Measurements from ENCODE around the gene GPRASP3.
"Not testable (repeated sequence)": the region's sequence is repeated elsewhere in the genome, so short reads cannot be mapped to it uniquely, and the experiment has no call there.

Gene GPRASP3, protein sequence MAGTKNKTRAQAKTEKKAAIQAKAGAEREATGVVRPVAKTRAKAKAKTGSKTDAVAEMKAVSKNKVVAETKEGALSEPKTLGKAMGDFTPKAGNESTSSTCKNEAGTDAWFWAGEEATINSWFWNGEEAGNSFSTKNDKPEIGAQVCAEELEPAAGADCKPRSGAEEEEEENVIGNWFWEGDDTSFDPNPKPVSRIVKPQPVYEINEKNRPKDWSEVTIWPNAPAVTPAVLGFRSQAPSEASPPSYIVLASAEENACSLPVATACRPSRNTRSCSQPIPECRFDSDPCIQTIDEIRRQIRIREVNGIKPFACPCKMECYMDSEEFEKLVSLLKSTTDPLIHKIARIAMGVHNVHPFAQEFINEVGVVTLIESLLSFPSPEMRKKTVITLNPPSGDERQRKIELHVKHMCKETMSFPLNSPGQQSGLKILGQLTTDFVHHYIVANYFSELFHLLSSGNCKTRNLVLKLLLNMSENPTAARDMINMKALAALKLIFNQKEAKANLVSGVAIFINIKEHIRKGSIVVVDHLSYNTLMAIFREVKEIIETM

DNA sequence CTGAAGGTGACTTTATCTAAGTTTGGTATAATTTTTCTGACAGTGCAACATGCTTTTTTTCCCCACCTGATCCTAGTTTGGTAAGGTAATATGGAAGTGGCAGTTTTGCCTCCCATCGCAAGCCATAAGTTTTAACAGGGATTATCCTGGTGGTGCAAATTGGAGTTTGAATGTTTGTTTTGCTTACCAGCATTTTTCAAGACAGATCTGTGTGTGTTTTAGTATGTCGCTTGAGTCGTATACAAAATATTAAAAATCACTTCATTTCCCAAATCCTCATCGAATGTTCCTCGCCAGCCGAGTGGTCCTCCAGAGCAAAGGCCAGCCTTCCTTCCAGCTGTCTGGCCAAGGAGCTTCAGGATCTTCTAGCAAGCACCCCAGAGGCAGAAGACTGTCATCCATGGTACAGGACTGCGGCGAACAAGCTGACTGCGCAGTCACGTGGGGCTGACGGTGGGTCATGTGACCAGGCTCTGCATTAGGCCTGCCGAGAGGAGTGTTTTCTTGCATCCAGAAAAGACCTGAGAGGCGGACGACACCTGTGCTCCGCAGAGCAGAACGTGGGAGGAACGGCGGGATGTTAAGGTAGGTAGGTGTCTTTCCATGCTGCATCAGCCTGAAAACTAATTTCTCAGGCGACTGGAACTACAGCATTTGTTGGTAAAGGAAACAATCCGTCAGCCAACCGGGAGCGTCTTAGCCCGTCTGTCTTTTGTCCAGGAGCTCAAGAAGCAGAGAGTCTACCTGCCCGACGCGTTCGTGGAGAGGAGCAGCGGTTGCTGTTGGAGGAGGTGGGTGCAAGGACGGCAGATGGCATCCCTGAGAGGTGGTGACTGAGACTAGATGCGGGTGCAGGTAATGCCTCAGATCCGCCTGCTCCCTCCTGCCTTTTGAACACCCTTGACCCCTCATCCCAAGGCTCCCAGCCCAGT, at the start of gene GPRASP3:
TSS of gene GPRASP3 (plus strand) at position 507 of the 932 bp plus-strand sequence. CDS start 28,253 bp downstream, outside the sequence.
- DNase-seq (ENCODE audit: low spot score): no peak

DNA sequence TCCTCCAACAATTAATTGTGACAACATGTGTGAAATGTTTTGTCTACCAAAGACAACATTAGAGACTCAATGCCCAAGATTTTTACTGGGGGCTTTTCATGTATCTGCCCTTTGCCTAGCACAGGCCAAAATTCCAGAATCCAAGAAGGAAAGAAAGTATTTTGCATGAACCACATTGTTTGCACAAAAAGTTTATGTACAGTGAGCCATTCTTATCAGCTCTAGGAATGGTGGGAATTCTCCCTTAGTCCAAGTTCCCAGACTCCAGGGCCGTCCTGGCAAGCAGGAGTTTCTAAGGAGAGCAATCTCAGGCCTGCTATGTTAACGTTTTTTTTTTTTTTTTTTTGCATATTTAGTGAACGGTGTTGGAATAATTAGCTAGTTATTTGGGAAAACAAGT, 47.7 kb upstream of the GPRASP3 start:
- DNase-seq (ENCODE audit: low spot score): no peak

DNA sequence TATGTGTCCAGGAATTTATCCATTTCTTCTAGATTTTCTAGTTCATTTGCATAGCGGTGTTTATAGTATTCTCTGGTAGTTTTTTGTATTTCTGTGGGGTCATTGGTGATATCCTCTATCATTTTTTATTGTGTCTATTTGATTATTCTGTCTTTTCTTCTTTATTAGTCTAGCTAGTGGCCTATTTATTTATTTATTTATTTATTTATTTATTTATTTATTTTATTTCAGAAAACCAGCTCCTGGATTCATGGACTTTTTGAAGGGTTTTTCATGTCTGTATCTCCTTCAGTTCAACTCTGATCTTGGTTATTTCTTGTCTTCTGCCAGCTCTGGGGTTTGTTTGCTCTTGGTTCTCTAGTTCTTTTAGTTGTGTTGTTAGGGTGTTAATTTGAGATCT, 43.1 kb upstream of the GPRASP3 start:
- not testable (repeated sequence) for DNase-seq (ENCODE audit: low spot score)

DNA sequence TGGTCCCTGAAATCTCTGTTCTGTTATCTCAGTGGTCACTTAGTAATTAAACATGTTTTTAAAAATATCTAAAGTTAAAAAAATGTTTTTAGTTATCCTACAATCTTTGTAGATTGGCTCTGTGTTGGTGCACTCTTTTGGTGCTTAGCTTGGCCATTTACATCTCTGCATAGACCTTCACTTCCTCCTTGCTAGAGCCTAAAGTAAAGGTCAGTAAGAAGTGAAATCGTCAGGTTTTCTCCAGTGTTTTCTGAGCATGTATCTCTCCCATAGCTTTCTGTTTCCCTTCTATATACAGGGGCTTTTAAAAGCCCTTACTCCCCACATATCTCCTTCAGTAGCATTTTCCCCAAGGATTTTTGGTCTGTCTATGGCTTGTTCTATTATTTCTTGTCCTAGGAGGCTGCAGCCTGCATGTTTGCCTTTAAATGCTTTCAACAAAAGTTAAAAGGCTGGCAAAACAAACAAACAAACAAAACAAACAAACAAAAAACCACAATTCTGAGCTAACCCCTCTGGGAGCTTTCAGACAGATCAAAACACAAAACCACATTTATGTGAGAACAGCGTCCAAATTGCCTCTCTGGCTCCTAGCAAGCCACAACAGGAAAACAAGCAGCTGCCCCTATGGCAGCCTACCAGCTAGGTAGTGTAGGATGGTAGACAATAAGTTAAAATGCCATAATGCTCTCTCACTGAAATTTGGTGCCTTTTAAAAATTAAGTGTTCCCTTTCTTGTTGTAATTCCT, 35.6 kb upstream of the GPRASP3 start:
- no peak for DNase-seq (ENCODE audit: low spot score)

DNA sequence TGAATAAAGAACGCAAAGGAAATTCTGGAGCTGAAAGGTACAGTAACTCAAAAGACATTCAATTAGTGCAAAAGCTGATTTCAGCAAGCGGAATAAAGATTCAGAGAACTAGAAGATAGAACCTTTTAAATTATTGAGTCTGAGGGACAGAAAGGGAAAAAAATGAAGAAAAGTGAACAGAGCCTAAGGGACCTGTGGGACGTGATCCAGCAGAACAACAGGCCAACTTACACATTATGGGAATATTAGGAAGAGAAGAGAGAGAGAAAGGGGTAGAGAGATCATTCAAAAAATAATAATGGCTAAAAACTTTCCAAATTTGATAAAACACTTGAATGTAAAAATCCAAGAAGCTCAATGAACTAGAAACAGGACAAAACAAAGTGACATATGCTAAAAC, 25.8 kb upstream of the GPRASP3 start:
- DNase-seq (ENCODE audit: low spot score): no peak

DNA sequence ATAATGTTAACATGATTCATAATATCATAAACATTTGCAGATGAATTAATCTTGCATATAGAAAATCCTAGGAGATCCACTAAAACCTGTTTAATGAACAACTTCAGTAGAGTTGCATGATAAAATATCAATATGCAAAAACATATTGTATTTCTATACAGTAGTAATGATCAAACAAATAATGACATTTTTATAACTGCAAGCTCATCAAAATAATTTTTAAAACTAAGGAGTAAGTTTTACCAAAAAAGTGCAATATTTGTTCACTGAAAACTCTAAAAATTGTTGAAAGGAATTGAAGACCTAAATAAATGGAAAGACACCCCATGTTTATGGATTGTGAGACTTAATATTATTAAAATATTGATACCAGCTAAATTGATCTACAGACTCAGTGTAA, 24.2 kb upstream of the GPRASP3 start:
- no peak for DNase-seq (ENCODE audit: low spot score)

DNA sequence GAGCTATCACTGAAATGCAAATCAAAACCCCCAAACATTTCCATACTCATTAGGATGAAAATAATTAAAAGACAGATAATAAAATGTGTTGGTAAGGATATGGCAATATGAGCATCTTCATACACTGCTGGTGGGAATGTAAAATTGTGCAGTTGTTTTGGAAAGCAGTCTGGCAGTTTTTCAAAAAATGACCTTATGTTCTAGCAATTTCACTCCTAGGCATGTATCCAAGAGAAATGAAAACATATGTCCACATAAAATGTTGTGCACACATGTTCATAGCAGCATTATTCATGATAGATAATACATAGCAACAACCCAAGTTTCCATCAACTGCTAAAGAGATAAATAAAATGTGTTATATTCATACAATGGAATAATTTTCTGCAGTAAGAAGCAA, 23.0 kb upstream of the GPRASP3 start:
- DNase-seq (ENCODE audit: low spot score): no peak

DNA sequence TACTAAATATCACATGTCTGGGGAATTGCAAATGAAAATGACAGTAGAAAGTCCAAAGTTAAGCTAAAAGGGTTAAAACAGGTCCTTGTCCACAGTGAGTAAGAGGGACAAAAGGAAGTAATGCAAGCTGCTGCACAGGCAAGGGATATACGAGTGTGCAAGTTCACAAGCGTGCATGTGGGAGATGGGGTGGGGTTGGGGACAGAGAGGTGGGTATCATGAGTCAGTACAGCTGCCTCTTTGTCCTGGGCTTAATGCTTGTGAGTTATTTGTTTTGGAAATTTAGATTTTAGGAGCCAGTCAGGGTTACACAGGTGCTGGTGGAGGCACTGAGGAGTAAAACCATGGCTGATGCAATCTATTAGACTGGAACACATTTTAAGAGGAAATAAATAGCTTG, 11.6 kb upstream of the GPRASP3 start:
- DNase-seq (ENCODE audit: low spot score): no peak

DNA sequence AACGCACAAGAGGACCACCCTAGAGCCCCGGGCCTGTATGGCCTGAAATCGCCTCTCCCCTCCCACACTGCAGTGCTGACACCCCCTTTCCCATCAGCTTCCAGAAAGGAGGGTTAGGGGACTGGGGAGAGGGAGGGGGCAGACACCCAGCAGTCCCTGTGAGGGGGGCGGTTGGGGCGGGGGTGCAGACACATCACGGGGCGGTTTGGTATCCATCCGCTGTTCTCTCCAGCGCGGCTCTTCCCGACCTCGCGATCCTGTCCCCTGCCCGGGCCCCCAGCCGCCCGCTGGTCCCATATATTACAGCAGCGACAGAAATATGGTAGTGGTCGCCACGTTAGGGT, 8.7 kb upstream of the GPRASP3 start:
- DNase-seq (ENCODE audit: low spot score): no peak

DNA sequence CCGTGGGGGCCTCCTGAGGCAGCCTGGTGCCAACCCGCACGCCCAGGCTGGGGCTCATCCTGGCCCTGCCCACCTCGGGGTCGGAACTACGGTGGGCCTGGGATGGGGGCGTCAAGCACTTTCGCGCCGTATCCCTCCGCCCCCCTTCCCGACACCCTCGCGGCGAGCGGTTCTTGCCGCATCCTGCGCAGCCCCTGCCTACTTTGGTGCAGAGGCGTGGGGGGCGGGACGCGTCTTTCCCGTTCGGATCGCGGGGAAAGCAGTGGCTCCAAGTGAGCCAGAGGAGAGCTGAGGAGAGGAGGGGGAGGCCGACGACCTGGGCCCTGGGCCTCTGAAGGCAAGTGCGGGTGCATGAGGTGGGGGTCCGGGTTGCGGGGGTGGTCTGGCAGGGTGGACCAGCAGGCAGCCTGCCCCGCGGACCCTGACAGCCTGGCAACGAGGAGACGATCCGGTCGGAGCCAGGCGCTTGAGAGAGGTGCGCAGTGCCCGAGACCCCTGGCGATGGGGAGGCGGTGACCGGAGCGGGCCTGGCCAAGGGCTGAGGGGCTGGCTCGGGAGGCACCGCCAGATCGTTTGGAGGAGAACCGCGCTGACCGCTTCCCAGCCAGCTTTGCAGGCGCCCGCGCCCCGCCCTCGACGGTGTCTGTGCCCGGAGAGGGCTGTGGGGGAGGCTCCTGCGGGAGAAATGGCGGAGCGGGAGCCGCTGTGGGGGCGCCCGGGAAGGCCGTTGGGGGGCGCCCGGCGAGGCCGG, 8.2 kb upstream of the GPRASP3 start, which contains the start of gene GPRASP2:
TSS of gene GPRASP2 (plus strand) at position 233 of the 751 bp plus-strand sequence. CDS start 2,422 bp downstream, outside the sequence.
- peak; percentile 56 for DNase-seq (ENCODE audit: low spot score)

DNA sequence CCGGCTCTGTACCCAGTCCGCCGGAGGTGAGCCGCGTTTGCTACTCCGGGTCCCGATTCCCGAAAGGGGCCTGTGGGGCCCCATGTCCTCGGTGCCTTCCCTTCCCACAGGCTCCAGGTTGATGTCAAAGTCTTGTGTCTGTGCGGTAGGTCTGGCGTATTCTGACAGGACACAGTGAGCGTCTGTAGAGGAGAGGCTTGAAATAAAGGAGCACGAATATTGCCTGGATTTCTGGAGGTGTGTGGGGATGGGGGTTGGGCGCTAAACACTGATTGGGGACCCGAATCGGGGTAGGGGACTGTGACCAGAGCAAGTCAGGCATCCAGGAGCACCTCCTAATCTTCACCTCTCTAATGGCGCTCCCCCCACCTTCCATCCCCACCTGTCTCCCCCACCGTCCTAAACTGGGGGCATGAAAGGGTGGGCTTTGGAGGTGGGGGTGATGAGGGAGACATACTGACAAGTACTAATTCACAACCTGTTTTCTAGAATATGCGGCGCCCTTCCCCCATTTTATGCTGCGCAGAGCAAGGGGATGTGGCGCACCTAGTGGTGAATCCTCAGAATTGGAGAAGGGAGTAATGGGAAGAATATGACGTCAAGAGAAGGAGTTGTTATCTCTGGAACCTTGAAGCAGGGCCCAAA, 7.4 kb upstream of the GPRASP3 start:
- DNase-seq (ENCODE audit: low spot score): peak; percentile 39

DNA sequence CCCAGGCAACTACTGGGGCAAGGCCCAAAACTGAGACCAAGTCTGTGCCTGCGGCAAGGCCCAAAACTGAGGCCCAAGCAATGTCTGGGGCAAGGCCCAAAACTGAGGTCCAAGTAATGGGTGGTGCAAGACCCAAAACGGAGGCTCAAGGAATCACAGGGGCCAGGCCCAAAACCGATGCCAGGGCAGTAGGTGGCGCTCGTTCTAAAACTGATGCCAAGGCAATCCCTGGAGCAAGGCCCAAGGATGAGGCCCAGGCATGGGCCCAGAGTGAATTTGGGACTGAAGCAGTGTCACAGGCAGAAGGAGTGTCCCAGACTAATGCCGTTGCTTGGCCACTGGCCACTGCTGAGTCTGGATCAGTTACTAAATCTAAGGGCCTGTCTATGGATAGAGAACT, 5.5 kb upstream of the GPRASP3 start:
- DNase-seq (ENCODE audit: low spot score): no peak

DNA sequence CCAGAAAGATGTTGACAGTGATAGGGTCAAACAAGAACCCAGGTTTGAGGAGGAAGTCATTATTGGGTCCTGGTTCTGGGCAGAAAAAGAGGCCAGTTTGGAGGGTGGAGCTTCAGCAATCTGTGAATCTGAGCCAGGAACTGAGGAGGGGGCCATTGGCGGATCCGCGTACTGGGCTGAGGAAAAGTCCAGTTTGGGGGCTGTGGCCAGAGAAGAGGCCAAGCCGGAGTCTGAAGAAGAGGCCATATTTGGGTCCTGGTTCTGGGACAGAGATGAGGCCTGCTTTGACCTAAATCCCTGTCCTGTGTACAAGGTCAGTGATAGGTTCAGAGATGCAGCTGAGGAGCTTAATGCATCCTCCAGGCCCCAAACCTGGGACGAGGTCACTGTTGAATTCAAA, 4.6 kb upstream of the GPRASP3 start:
- no peak for DNase-seq (ENCODE audit: low spot score)

DNA sequence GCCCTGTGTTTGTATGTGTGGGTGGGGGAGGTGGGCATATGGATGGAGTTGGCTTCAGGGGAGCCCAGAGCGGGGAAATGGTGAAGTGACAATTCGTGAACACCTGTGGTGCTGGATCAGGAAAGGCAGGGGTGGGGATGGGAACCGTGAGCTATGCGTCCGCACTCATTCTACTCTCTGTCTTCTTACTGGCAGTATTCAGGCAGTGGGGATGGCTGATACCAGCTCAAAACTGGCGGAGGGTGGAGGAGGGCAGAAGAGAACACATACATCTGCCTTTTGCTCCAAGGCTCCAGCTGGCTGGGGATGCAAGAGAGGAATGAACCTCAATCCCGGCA, 595 bp downstream of the GPRASP3 start:
- not testable (repeated sequence) for DNase-seq (ENCODE audit: low spot score)

DNA sequence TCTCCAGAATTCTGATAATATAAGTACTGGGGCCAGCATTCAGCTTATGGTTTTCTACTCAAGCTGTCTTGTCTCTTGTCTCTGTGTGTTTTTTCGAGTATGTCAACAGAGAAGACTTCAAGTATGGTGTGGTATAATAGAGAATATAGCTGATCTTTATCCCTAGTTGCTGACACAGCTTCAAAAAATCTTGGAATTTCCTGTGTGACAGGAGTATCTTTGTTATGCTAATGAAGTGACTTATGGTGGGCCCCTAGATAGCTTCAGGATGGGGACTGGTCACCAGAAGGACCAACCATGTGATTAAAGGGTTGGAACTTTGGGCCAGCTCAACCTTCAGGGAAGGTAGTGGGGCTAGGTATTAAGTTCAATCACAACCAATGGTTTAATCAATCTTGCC, 2.9 kb downstream of the GPRASP3 start:
- DNase-seq (ENCODE audit: low spot score): no peak

DNA sequence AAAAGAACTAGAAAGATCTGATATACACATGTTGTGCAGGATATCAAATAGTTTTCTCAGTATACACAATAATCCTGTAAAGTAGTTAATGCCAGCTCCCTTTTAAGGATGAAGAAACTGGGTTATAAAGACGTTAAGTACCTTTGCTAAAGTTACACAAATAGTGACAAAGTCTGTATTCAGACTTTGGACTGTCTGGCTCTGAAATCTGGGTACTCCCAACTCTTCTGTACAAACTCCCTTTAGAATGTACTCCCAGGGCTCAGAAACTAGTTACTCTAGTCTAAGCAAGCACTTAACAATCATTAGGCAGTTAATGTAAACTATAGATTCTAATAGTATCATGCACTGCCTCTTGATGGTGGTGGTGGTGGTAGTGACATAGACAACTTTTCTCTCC, 7.2 kb downstream of the GPRASP3 start:
- no peak for DNase-seq (ENCODE audit: low spot score)

DNA sequence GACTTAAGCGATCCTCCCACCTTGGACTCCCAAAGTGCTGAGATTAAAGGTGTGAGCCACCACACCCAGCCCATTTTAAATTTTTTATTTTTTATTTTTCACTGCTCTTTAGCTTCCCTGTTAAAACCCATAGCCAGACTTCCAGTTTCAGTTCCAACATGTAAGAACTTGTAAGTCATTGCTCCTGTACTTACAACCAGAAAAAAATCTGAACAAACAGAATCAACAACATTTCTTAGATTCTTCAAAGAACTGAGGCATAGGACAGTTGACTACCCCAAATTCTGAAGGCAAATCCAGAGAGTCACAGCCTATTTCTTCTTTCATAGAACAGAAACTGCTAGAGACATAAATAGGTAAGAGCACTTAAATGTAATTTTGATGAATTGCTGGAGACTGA, 8.1 kb downstream of the GPRASP3 start:
- DNase-seq (ENCODE audit: low spot score): no peak

DNA sequence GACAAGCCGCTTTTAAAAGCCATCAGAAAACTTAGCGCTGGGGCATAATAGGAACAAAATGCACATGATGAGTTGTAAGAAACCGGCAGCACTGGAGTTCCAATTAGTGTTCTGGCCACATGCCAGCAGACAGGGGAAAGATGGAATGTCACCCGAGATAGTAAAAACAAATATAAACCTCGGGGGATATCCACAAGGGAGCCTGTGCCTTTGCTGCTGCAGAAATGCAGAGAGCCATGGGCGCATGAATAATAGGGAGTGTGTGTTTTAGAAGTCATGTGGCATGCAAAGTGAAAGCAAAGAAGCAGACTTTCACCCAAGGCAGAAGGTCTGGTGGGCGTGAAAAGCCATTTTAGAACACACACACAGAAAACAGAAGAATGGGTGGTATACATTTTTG, 19.1 kb downstream of the GPRASP3 start:
- no peak for DNase-seq (ENCODE audit: low spot score)

DNA sequence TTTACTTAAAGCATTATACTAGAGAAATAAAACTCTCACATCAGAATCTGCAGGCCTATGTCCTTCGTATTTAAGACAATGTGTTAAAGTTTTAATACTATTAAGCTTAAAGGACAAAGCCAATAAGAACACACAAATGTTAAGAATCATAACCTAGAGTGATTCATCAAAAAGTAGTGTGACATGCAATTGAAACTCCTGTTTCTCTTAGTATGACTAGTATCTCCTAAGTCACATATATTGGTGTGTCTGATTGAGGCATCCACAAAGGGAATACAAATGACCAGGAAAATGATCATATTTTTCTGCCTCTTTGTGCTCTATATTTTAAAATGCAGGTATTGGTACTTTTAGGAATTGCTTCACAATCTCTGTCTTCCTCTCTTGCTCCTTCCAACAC, 23.8 kb downstream of the GPRASP3 start:
- no peak for DNase-seq (ENCODE audit: low spot score)

DNA sequence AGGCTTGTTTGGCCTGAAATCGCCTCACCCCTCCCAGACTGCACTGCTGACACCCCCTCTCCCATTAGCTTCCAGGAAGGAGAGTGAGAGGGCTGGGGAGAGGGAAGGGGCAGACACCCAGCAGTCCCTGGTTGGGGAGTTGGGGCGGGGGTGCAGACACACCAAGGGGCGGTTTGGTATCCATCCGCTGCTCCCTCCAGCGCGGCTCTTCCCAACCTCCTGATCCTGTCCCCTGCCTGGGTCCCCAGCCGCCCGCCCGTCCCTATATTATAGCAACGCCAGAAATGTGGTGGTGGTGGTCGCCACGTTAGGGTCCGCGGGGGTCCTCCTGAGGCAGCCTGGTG, 24.9 kb downstream of the GPRASP3 start:
- DNase-seq (ENCODE audit: low spot score): no peak

Measured in D341Med (cell line).